Stimulated activated CD4-positive, alpha-beta T cell treated with anti-CD3 and anti-CD28 coated beads, Interleukin-12 subunit alpha, Interleukin-12 subunit beta, amount 100 ng/mL, for 4 hours (primary cell): Measurements from ENCODE around the gene EBF3.

Source experiments
- DNase-seq: peaks from one replicate; pipeline ENCODE4 v3.0.0-alpha.2; 2020

EBF3 gene

GRCh38 chr10:129831150-129831549 is 132.9 kb downstream of the EBF3 start:
- no peak for DNase-seq

- DNase-seq = no peak
Observed at GRCh38 chr10:129825826-129826225, 138.2 kb downstream of the EBF3 start.

- no peak for DNase-seq
Observed at GRCh38 chr10:129825221-129825620, 138.9 kb downstream of the EBF3 start.

- DNase-seq = no peak
Observed at GRCh38 chr10:129820451-129820850, 143.6 kb downstream of the EBF3 start.

DNA sequence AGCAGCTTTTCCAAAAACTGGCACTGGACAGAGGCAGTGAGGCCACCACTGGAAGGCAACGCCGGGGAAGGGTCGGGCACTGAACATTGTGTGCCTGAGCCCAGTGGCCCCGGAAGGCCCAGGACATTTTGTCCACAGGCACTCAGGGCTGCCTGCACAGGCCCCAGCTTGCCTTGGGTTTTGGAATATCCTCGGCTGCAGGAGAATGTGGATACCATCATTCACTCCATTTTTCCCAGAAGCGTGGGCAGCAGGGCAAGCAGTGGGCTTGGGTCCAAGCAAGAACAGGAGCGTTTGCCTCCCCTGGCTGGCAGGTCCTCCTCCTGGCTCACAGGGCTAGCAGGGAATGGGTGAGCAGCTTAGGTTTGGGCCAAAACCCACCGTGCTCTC is 147.4 kb downstream of the EBF3 start:
- no peak for DNase-seq

DNA sequence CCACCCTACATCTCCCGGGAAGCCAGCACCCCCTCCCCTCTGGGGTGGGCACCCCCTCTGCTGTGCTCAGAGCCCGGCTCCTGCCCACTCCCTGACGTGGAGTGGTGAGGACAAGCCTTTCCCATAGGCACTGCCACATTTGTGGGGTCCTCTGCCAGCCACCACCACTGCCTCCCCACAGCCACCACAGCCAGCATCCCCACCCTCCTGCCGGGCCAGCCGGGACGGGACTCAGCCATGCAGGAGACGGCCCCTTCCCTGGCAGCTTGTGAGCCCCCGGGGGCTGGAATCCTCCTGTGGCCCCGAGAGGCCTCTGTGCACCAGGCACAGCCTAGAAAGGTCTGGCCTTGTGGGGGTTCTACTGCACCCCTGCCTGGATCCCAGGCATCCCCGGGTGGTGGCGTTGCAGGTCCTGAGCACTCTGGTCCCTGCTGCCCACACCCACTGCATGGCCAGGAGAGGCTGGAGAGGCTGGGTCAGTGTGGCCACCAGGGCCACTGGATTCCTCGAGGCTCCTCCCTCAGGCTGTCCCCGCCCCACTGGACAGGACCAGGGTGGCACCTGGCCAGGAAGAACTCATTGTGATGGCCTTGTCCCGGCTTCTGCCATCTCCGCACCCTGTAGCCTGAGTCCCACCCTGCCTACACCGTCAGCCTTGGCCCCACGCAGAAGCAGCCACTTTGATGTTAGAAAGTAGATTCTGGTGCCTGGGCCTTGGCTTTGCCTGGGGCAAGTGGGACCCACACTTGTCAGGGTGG is 148.0 kb downstream of the EBF3 start:
- no peak for DNase-seq

DNA sequence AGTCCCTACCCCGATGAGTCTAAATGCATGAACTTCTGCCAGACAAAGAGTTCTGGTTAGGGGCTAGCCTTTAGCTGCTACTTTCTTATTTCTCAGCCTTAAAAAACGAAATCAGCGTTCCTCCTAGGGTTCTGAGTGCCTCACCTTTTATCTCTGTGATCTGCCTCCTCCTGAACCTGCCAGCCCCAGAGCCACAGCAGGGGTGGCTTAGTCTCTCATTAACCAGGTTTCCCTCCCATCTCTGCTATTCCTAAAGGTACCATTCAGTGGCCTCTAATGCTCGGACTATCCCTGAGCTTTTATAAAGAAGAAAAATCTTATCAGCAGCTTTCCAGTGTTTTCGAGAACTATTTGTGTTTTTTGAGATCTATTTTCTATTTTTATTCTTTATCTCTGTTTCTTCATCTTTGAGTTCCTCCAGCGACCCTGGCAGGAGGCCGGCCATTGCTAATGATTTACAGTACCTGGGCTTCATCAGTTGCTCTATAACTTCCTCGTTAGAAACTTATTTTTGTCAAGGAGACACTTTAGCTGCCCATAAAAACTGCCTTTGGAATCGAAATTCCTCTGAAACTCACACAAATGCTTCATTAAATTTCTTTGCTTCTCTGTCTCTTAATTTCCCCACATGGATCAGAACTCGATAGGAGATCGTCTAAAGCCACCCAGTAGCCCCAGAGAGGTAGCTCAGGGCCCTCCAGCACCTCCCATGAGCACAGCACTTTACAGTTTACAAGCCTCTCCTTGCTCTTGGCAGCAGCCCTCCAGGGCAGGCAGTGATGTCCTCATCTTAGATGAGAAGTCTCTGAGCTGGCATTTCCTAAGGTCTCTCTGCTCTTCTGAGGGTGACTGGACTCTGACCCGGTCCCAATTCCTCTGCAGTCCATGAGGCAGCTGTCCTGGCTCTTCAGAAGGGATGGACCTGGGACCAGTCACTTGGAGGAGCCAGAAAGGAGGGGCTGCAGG is 149.1 kb downstream of the EBF3 start:
- DNase-seq = no peak

- no peak for DNase-seq
Observed at GRCh38 chr10:129812398-129812797, 151.7 kb downstream of the EBF3 start.

GRCh38 chr10:129811208-129811607 is 152.9 kb downstream of the EBF3 start:
- no peak for DNase-seq

GRCh38 chr10:129809841-129810240 is 154.2 kb downstream of the EBF3 start:
- DNase-seq = no peak

GRCh38 chr10:129809431-129809830 is 154.6 kb downstream of the EBF3 start:
- DNase-seq = no peak

DNA sequence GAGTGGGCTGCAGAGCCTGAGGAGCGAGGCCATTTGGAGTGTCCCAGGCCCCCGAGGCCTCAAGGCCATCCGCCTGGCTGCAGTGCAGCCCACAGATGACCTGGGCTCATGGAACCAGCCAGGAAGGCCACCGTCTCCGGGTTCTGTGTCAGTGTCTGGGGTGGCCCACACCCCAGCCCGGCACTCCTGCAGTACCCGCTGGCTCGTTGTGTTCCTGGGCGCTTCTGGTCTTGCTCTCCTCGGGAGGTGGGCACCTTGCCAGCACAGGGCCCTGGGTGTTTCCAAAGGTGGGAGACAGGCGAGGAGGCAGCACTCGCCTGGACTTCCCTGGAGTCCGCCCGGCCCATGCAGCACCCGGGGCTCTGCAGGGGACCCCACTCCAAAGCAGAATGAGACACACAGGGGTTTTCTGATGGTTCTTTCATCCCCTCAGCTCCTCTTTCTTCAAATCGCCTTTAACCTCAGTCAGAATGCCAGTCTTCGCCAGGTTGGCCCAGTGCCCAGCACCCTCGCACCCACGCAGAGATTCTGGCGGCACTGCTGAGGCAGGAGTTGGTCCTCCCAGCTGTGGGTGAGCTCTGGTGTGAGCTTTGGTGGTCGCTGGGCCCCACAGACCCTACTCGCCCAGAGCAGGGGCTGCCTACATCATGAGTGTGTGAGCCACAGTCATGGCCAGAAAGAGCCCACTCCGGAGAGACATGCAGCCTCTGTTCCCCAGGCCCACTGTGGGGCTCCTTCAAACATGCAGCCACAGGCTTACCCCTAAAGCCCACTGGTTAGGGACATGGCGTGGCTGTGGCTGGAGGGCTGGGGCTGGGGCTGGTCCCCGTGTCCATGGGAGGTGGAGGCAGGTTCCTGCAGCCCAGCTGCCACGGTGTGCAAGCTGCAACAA is 155.7 kb downstream of the EBF3 start:
- DNase-seq = no peak

DNA sequence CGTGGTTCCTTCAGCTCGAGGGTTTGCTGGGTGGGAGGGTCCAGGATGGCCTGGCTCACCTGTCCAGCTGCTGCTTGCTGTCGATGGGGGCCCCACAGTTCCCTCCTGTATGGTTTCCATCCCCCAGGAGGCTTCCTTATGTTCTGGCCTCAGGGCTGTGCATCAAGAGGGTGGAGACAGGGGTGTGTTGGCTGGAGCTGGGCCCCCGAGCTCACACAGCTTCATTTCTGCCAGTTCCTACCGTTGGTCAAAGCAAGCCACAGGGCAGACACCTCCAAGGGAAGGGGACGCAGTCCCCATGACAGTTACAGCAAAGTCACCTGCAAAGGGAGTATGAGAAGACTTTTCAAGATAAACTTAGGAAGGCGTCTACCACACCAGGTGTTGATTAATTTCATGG is 156.9 kb downstream of the EBF3 start:
- no peak for DNase-seq

DNA sequence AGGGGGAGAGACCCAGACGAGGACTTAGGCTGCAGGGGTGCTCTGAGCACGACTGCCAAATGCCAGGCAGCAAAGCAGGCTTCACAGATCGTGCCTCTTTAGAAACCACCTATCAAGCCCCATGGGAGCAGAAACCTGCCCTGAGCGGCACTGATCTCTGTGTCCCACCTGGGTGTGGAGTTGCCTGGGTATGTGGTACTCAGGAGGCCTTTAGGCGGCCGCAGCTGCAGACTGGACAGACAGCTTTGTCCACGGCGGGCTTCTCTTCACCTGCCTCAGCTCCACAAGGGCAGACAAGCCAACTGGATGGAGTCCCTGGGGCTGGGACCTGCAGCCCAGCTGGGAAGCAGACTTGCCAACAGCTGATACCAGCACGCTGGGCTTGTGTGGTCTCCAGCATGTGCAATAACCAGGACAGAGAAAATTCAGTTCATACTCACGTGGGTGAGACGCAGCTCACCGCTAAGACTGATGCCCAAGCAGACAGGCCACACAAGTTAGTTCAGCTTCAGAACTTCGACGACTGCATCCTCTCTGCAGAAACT is 163.2 kb downstream of the EBF3 start:
- DNase-seq = no peak

DNA sequence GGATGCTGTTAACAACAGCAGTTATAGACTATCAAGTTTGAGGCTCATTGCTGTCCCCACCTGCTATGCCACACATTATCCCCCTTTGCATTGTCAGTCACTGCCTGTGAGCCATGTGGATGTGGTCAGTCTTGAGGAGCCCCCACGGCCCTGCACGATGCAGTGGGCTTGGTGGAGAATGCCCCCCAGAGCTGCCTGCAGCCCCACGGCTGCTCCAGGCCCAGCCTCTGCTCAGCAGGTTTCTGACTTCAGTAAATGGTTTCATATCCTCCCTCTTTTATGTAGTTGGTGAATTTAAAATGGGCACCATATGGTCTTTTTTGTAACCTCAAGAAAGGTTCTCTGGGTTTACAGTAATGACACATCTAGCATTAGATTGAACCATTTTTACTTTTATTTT is 164.1 kb downstream of the EBF3 start:
- DNase-seq = no peak

DNA sequence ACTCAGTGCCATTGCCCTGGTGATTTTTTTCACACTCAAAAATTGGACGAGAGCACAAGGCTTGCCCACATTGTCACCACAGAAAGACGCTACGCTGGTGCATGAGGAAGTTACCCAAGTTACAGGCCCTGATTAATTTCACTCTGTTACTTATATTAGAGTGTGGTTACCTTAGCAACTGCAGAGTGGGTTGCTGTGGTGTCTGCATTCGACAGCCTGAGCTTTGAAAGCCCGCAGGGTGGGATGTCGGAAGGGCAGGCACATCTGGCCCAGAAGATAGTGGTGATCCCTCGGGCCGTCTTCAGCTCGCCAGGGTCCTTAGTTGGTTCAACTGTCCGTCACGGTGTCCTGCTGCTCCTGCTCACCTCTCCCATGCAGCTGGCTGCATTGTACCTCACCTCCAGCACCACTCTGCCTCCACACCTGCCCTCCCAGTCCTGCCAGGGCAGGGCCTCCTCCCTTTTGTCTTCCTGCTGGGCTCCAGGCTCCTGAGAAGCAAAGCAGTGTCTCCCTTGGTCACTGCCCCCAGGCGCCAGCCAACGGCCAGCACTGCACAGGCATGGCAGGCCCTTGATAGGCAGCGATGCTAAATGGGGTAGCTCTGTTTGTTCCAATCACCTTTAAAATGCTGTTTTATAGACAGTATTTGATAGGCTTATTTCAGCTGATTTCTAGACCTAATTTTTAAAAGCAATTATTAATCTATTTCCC is 167.2 kb downstream of the EBF3 start:
- no peak for DNase-seq

GRCh38 chr10:129793996-129794395 is 170.1 kb downstream of the EBF3 start:
- DNase-seq = no peak

DNA sequence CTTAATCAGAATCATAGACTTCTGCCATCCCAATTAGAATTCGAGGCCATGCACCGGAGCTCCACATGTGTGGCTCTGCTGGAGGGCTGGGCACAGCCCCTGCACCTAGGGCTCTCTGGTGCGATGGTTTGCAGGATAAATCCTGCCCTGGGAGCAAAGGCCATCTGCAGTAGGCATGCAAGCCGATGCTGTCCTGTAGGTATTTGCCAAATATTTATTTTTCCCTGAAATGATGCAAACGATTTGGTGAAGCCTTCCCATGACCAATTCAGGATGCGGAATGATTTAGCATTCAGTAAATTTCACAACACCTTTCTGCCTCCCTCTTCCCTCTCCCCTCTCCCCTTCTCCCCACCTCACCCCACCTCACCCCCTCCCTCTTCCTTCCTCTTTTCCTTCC is 170.6 kb downstream of the EBF3 start:
- no peak for DNase-seq

DNA sequence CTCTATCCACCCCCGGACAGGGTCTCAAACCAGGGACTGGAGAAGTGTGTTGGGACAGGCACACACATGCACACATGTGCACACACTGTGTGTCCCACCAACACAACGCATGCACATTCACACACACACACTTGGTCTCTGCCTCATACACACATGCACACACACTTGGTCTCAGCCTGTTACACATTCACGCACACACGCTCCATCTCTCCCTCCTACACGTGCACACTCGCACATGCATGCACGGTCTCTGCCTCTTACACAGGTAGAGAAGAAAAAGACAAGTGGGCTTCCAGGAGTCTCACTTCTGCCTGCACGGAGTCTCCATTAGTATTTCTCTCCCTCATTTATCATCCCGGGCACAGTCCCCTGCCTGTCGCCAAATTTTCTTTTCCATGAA is 171.2 kb downstream of the EBF3 start:
- no peak for DNase-seq

GRCh38 chr10:129792141-129792540 is 171.9 kb downstream of the EBF3 start:
- no peak for DNase-seq

- DNase-seq = no peak
Observed at GRCh38 chr10:129790715-129791446, 173.2 kb downstream of the EBF3 start.
